Activated T-helper 1 cell treated with Interleukin-2 at 50 U/mL for 16 hours (primary cell): ENCODE data around the gene OXT.
"Not testable (repeated sequence)": the region's sequence is repeated elsewhere in the genome, so short reads cannot be mapped to it uniquely, and the experiment has no call there.

ENCODE experiments used
- DNase-seq: peaks from one replicate; pipeline ENCODE4 v3.0.0-alpha.2; 2020; ENCODE audit warnings: low read depth

The OXT gene

DNA sequence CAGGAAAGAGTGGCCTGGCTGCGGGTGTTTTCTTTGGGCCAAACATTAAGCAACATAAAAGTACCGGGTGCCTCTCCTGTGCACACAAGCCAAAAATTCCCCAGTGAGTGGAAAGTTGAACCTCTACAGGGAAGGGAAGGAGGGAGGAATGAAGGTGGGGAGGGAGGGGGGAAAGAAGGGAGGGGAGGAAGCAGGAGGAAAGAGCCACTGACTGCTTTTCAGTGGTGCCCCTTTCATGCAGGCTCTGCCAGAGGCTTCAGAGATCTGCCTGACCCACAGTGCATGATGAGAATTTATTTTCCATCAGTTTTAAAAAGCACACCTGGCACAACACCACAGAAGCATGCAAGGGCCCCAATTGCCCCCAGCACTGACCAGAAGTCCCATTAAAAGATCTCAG lies 40.6 kb downstream of the OXT start:
- DNase-seq, result no peak

DNA sequence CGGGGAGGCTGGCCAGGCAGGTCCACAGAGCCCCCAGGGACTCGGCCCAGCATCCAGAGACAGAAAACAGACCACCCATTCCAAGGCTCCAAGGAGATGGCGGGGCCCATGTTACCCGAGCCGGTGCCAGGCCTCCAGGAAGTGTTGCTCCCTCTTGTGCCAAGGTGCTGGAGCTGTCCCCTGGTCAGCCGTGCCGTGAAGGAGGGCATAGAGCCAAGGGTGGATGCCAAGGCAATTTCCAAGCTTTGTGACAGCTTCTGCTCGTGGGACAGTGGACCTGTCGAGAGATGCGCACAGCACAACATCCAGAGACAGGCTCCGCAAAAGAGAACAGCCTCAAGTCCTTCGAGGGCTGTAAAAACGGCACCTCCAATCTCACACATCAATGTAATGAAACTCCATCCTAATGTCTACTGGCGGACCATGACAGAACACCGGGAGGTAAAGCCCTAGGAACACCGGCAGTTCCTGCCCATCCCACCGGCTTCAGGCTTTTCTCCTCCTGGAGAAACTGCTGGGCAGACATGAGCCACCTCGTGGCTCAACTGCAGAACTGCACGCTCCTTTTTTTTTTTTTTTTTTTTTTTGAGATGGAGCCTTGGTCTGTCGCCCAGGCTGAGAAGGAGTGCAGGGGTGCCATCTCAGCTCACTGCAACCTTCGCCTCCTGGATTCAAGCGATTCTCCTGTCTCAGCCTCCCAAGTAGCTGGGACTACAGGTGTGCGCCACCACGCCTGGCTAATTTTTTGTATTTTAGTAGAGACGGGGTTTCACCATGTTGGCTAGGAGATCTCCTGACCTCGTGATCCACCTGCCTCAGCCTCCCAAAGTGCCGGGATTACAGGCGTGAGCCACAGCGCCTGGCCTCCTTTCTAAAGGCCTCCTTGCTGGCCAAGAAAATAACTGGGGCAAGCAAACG lies 44.0 kb downstream of the OXT start:
- DNase-seq, result no peak

DNA sequence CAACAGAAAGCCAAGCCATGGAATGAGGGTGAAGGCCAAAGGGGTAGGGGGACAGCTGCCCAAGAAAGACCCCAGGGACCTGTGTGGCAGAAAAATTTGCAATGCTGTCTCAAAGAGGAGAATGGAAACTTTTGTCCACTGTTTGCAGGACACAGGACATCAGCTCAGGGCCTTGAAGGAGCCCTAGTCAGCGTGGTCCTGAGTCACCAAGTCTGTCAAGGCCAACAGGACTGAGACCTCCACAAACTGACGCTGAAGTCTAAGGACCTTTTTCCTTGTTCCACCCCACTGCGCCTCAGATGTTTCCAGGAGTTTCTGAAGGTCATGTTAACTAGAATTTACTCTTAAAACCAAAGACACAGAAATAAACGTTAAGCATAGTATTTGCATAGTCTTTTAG lies 44.9 kb downstream of the OXT start:
- DNase-seq, result no peak

DNA sequence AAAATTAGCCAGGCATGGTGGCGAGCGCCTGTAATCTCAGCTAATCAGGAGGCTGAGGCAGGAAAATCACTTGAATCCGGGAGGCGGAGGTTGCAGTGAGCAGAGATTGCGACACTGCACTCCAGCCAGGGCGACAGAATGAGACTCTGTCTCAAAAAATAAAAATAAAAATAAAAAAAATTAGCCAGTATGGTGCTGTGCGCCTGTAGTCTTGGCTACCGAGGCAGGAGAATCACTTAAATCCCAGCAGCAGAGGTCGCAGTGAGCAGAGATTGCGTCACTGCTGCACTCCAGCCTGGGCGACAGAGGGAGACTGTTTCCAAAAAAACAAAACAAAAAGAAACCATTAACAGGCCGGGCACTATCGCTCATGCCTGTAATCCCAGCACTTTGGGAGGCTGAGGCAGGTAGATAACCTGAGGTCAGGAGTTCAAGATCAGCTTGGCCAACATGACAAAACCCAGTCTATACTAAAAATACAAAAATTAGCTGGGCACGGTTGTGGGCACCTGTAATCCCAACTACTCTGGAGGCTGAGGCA lies 46.5 kb downstream of the OXT start:
- not testable (repeated sequence) for DNase-seq

DNA sequence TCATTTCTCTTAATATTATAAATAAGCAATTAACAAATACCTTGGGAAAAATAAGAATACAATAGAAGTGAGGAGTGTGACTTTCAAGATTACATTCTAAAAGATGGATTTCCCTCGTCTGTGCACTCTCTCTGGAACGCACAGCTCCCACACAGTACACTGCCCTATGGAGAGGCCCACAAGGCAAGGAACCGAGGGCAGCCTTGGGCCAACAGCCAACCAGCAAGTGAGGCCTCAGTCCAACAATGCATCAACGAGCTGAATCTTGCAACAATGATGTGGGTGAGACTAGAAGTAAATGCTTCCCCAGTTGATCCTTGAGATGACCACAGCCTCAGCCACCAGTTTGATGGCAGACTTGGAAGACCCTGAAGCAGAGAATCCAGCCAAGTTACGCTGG lies 47.6 kb downstream of the OXT start:
- no peak for DNase-seq

DNA sequence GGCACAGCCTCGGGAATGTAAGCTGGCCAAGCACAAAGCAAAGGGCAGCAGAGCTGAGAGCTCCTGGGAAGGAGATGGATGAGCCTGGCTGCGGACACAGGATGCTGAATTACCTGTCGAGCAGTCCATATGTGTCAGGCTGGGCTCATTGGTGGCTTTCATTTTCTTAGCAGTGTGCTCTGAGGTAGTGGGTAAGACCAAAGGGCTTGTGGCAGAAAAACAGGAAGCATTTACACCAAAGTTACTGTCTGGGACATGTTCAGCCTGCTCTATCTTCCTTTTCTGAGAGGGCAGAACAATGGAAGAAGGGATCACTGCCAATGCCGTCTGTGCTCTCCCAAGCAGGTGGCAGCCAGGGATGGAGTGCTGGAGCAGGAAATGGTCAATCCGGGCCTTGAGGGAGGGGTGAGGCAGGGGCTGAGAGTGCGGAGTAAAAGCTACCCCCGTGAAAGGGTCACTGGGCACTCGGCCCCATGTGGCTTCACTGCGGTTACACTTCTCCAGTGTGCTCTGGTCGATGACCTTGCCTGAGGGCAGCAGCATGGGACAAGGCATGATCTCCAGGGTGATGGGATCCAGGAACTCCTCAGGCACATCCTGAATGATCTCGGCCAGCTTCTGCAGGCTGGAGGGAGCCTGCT lies 50.0 kb downstream of the OXT start:
- no peak for DNase-seq
